ENCODE data around the gene UTP18.

The UTP18 gene

DNA sequence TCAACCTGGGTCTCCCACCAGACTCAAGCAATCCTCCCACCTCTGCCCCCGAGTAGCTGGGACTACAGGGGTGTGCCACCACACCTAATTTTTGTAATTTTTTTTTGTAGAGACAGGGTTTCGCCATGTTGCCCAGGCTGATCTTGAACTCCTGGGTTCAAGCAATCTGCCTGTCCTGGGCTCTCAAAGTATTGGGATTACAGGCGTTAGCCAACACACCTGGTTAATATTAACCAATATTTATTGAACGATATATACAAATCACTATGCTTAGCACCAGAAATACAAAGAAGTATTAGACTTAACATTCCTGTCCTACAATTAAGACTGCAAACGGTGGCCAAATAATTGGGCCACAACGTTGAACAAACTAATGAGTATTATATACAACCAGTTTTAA, 4.7 kb upstream of the UTP18 start:
- Histone ChIP-seq H3K9ac (no peak overlapping the region), H3K27me3 (ENCODE audit: insufficient read depth, low read depth) (no peaks in the 10 kb centered on the region), H2AFZ (ENCODE audit: low read depth) (no peak overlapping the region), H3K36me3 (ENCODE audit: insufficient read depth) (no peaks in the 10 kb centered on the region), H3K4me2 (no peak overlapping the region), H4K20me1 (ENCODE audit: insufficient read depth) (no peaks in the 10 kb centered on the region; the same call in 1 of the 2 replicates), H3K4me1 (ENCODE audit: low read depth, poor library complexity, severe bottlenecking) (peaks cover 30% of the 10 kb centered on the region), H3K79me2 (ENCODE audit: insufficient read depth, low read depth) (peaks cover 68% of the 10 kb centered on the region), H3K4me3 (IDR thresholded peaks at IDR 0.05; ENCODE audit: insufficient read depth, low read depth, low read length) (no peak overlapping the region), H3K27ac (no peak overlapping the region)
- no peak for TF ChIP-seq CTCF (conservative IDR thresholded peaks at IDR 0.05; ENCODE audit: low read depth, low read length)

DNA sequence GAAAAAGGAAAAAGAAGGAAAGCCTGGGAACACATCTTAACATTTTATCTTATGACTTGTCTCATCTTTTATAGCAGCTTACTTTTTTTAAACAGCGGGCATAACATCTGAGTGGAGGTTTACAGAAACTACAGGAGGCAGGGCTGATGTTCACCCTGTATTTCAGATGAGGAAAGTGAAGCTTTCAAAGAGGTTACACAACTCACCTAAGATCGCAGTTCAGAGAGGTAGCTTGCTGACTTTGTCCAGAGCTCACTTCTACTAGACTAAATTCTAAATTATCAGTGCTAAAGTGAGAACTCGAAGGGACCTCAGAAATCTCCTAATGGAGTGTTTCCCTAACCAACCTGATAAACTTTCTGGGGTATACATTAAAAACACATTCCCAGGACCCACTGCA, 4.2 kb upstream of the UTP18 start:
- Histone ChIP-seq H2AFZ (ENCODE audit: low read depth) (no peak overlapping the region), H3K9ac (no peak overlapping the region), H3K27ac (no peak overlapping the region), H3K27me3 (ENCODE audit: insufficient read depth, low read depth) (no peaks in the 10 kb centered on the region), H3K4me2 (no peak overlapping the region; the same call in 1 of the 2 replicates), H3K36me3 (ENCODE audit: insufficient read depth) (no peaks in the 10 kb centered on the region), H3K4me3 (IDR thresholded peaks at IDR 0.05; ENCODE audit: insufficient read depth, low read depth, low read length) (no peak overlapping the region), H4K20me1 (ENCODE audit: insufficient read depth) (no peaks in the 10 kb centered on the region; the same call in 1 of the 2 replicates), H3K4me1 (ENCODE audit: low read depth, poor library complexity, severe bottlenecking) (peaks cover 30% of the 10 kb centered on the region), H3K79me2 (ENCODE audit: insufficient read depth, low read depth) (peaks cover 66% of the 10 kb centered on the region)
- TF ChIP-seq CTCF (conservative IDR thresholded peaks at IDR 0.05; ENCODE audit: low read depth, low read length) = no peak

DNA sequence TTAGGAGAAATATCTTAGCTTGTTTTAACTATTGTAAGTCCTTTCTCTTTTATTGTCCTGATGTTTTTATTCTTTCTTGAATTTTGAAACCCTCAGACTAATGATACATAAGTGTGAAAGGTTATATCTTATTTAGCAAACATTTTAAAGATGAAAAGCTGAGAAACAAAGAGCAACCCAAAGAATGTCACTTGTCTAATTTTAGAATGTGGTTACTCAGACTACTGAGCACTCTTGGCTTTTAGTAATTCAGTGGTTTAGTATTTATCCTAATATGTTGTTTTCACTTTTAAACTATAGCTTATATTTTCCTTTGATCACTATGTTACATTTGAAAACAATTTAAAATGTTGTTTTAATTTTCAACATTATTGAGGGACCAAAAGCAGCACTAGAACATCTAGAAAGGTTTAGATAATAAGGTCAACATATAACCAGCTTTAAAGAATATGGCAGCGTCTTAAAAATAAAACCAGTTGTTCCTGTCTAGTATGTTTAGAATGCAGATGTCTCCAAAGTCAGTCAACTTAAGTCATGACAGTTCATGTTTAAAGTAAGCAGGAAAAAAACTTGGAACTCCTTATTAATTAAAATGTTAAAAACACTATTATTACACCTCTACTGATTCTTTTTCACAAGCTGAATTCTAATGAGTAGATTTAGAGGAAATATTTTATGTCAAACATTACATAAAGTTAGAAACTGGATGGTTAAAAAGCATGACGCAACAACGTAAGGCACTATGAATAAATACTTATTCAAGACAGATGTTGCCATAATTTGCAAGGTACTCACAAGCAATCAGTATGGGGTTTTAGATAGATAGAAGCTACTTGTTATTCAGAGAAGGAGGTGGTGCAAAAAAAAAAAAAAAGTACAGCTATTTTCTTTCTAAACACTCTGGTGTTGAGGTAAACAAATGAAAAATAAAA, 2.9 kb upstream of the UTP18 start:
- Histone ChIP-seq H3K9ac (no peak overlapping the region), H3K4me2 (peak overlapping the region; percentile 75), H3K79me2 (ENCODE audit: insufficient read depth, low read depth) (peaks cover 72% of the 10 kb centered on the region), H3K36me3 (ENCODE audit: insufficient read depth) (no peaks in the 10 kb centered on the region), H3K27me3 (ENCODE audit: insufficient read depth, low read depth) (no peaks in the 10 kb centered on the region), H4K20me1 (ENCODE audit: insufficient read depth) (peaks cover 6% of the 10 kb centered on the region), H3K27ac (no peak overlapping the region), H3K4me1 (ENCODE audit: low read depth, poor library complexity, severe bottlenecking) (peaks cover 41% of the 10 kb centered on the region), H2AFZ (ENCODE audit: low read depth) (no peak overlapping the region), H3K4me3 (IDR thresholded peaks at IDR 0.05; ENCODE audit: insufficient read depth, low read depth, low read length) (no peak overlapping the region)
- TF ChIP-seq CTCF (conservative IDR thresholded peaks at IDR 0.05; ENCODE audit: low read depth, low read length) = no peak

- H3K4me2 ChIP-seq = peak overlapping the region; percentile 75
- H3K4me1 ChIP-seq (ENCODE audit: low read depth, poor library complexity, severe bottlenecking) = peaks cover 54% of the 10 kb centered on the region
- H3K27me3 ChIP-seq (ENCODE audit: insufficient read depth, low read depth) = no peaks in the 10 kb centered on the region
- H2AFZ ChIP-seq (ENCODE audit: low read depth) = peak overlapping the region; percentile 82; the same call in 1 of the 2 replicates
- no peaks in the 10 kb centered on the region; the same call in 1 of the 2 replicates for H3K36me3 ChIP-seq (ENCODE audit: insufficient read depth)
- peak overlapping the region; percentile 57 for H3K4me3 ChIP-seq (IDR thresholded peaks at IDR 0.05; ENCODE audit: insufficient read depth, low read depth, low read length)
- peaks cover 6% of the 10 kb centered on the region for H4K20me1 ChIP-seq (ENCODE audit: insufficient read depth)
- TF ChIP-seq CTCF (conservative IDR thresholded peaks at IDR 0.05; ENCODE audit: low read depth, low read length) = no peak
- peak overlapping the region; percentile 95 for H3K9ac ChIP-seq
- peak overlapping the region; percentile 84 for H3K27ac ChIP-seq
- peaks cover 87% of the 10 kb centered on the region for H3K79me2 ChIP-seq (ENCODE audit: insufficient read depth, low read depth)
These were observed 1.4 kb upstream of the UTP18 start for GRCh38 chr17:51258756-51259563.

All from KMS-11 (cell line).